HG03378 (cell line): ENCODE results near the gene SIT1.

Experiments
- ATAC-seq: cut with Tn5 transposase; IDR thresholded peaks from one replicate; pipeline ENCODE4 v1.9.1; 2021; ENCODE audit warnings: mild to moderate bottlenecking, moderate library complexity; ENCODE audit not compliant: unreplicated experiment

SIT1 gene

GRCh38 chr9:35650341-35651158, at the start of gene SIT1:
Gene SIT1 (minus strand): TSS chr9:35650931. CDS start chr9:35650853, 78 bp downstream.
- ATAC-seq: no peak

GRCh38 chr9:35700031-35700430, 49.3 kb upstream of the SIT1 start:
- ATAC-seq: no peak

- ATAC-seq: no peak
These were observed 47.5 kb upstream of the SIT1 start for GRCh38 chr9:35698231-35698630.

- ATAC-seq: no peak
These were observed 46.8 kb upstream of the SIT1 start for GRCh38 chr9:35697486-35697885.

GRCh38 chr9:35696520-35697215, 45.9 kb upstream of the SIT1 start:
- peak; percentile 60 for ATAC-seq

GRCh38 chr9:35695943-35696401, 45.2 kb upstream of the SIT1 start:
- ATAC-seq: no peak

- no peak for ATAC-seq
These were observed 41.1 kb upstream of the SIT1 start for GRCh38 chr9:35691757-35692301.

- no peak for ATAC-seq
These were observed 40.6 kb upstream of the SIT1 start for GRCh38 chr9:35691334-35691650.

- no peak for ATAC-seq
These were observed 40.0 kb upstream of the SIT1 start for GRCh38 chr9:35690614-35691333.

GRCh38 chr9:35690294-35690613, 39.5 kb upstream of the SIT1 start:
- no peak for ATAC-seq

GRCh38 chr9:35689542-35690293, 39.0 kb upstream of the SIT1 start, which contains the start of gene TPM2:
Gene TPM2 (minus strand): TSS chr9:35689925. CDS start chr9:35689817, 108 bp downstream.
- ATAC-seq: no peak

- no peak for ATAC-seq
These were observed 38.1 kb upstream of the SIT1 start for GRCh38 chr9:35688558-35689541.

- ATAC-seq: no peak
These were observed 37.3 kb upstream of the SIT1 start for GRCh38 chr9:35687972-35688557.

GRCh38 chr9:35687306-35687705, 36.6 kb upstream of the SIT1 start:
- no peak for ATAC-seq

GRCh38 chr9:35686222-35687203, 35.8 kb upstream of the SIT1 start:
- ATAC-seq: no peak

- ATAC-seq: no peak
These were observed 34.8 kb upstream of the SIT1 start for GRCh38 chr9:35685506-35685905.

GRCh38 chr9:35684921-35685320, 34.2 kb upstream of the SIT1 start:
- no peak for ATAC-seq

GRCh38 chr9:35683323-35683722, 32.6 kb upstream of the SIT1 start:
- ATAC-seq: no peak
